Activated CD4-positive, alpha-beta T cell treated with anti-CD3 and anti-CD28 coated beads for 1 hour (primary cell): ENCODE measurements around the gene CCDC85B.
A peak's percentile ranks its signal among the peaks of the same experiment; 100 is the strongest.

Experiments used
- DNase-seq: peaks from one replicate; pipeline ENCODE4 v3.0.0-alpha.2; 2020

Gene CCDC85B

DNA sequence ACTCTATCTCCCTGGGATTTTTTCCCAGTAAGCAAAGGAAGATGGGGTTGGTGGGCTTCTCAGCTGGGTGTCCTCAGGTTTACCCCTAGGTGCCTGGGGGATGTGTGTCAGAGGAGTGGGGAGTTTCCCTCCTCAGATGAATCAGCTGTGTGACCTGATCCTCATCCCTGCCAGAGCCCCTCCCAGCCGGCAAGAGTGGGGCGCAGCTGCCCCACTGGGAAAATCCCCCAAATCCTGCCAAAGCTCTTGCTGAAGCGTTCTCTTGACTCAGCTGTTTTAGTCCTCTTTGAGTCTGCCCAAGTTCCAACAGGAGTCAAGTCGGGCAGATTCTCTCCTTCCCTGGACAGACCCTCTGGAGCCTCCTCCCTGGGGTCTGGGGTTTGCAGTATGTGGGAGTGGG lies 22.4 kb downstream of the CCDC85B start:
- no peak for DNase-seq

DNA sequence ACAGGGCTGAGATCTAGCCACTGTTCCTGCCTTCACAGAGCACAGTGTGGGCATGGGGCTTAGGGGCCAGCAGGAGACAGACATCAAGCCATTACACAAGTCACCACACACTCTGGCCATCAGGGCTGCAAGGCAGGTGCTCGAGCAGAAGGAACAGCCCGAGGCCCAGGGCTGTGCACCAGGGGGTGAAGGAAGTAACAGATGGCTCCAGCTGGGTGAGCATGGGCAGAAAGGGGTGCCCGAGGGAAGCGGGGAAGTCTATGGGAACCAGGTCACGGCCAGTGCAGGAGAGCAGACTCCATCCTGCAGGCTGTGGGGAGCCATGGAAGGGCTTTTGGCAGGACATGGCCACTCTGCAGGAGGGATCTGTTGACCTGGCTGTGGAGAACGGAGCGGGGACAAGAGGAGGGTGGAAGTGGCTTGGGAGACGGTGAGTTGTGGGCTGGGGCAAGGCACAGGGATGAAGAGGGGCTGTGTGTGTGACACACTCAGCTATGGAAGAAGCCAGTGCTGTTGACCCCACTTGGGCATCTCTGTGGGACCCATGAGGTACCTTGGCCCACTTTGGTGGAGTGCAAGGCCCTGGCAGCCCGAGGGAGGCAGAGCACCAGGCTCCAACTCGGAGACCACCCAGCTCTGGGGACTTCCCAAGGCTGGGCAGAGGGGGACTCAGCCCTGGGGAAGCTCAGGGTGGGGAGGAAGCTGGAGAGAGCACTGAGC lies 24.8 kb downstream of the CCDC85B start:
- DNase-seq, result no peak

DNA sequence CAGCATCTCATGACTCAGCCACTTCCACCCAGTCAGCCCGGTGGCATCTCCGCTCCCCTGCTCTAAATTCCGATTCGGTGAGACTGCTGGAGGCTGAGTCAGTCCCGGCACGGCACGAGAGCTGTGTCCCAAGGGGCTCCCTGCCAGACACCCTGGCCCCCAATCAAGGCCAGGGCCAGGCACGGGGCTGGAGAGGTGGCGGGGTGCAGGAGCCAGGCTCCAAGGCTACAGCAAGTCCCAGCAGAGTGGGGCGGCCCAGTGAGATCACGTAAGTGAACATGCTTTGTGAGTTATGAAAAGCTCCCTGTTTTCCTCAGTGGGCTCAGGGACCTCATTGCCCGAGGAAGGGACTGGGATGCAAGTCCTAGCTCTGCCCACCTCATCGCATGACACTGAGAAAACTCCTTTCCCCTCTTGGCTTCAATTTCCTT lies 25.4 kb downstream of the CCDC85B start:
- DNase-seq, result no peak

DNA sequence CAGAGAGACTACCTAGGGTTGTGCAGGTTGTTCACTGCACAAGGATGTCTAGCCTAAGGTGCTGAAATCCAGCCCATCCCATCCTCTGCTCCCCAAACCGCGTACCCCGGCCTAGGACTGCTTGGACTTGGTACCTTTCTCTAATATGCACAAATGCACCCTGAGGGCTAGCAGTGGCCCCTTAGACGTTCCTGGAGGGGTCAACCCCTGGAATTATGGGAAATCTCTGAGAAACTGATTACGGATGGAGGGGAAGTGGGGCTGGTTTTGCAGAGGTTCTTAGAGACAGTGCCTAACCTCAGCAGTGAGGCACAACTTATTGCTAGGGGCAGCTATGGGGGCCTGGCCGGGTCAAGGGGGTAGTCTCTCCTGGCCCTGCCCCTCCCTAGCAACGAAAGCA lies 25.9 kb downstream of the CCDC85B start:
- DNase-seq, result no peak

DNA sequence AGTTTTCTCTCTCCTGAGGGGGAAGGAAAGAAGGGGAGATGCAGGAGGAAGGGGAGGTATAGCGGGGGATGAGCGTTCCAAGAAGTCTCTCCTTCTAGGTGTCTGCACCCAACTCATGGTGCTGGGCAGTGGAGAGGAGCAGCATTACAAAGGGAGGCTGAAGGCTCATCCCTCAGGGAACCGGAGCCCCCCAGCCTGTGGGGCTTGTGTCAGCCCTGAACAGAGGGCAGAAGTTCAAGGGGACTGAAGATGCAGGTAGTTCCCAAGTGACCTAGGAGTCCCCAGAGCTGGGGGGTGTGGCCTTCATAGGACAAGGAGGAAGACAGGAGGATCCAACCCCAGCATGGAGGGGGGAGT lies 26.6 kb downstream of the CCDC85B start:
- DNase-seq, result no peak

DNA sequence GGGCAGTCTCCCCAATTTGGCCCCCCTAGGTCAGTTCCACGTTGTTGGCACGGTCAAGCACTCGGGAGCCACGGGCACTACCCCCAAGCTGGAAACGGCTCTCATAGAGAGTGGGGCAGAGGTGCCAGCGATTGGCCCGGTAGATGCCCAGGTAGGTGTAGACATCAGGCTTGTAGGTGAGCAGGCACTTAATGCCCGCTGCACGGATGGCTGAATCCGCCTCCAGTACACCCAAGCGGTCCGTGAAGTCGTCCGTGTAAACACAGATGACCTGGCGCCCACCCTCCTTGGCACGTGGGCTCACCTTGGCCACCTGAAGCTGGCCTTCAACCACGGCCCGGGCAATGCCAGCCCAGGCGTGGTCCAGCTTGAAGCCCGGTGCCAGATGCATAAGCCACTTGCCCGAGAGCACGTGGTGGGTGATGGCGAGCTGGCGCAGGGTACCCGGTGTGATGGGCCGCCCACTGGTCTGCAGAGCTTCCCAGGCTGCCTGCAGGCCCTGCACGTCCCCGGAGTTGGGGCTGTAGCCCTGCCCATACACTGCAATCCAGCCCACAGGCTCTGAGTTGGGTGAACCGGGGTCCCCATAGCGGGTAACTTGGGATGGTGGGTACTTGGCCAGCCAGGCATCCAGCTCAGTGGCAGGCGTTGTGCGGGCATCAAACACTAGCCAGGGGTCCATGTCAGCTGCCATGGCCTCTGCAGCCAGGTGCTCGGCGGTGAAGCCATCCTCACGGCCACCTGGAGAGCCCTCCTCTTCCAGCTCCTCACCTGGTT lies 27.1 kb downstream of the CCDC85B start:
- DNase-seq, result no peak

DNA sequence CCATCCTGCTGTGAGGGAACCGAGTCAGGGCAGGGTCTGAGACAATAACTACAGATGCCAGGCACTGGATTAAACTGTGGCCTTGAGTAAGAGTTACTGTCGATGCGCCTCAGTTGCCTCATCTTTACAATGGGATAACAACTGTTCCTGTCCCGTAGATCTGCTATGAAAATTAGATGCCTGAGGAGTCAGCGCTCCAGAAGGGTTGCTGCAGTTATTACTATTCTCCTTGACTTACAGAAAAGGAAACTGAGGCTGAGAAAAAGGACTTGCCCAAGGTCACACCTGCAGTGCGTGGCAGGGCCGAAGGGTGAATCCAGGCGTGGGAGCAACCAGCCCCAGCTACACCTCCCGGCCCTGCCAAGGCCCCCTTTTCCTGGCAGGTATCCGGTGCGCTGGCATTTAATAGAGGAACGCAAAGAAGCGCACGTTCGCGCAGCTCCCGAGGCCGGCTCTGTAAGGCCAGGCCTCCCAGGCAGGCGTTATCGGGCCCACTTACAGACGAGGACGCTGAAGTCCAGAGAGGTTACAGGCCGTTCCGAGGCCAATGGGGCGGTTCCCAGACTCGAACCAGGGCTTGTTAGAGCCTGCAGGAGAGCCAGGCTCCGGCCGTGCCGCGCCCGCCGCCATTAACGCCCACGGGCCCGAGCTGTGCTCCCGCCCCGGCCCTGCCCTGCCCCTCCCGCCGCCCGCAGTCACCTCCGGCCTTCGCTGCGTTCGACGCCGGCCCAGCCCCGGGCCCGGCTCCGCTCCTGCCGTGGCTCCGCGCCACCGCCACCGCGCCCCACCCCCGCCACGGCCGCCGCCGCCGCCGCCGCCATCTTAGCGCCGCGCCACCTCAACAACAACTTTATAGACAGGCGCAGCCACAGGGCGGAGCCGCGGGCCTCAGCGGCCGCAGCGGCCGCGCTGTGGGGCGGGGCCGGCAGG lies 28.0 kb downstream of the CCDC85B start, which contains the start of gene C11orf68:
Gene C11orf68, minus strand, starts transcription at position 852 of the 930 bp plus-strand sequence. Its CDS starts 31 bp downstream, at position 821.
- no peak for DNase-seq

DNA sequence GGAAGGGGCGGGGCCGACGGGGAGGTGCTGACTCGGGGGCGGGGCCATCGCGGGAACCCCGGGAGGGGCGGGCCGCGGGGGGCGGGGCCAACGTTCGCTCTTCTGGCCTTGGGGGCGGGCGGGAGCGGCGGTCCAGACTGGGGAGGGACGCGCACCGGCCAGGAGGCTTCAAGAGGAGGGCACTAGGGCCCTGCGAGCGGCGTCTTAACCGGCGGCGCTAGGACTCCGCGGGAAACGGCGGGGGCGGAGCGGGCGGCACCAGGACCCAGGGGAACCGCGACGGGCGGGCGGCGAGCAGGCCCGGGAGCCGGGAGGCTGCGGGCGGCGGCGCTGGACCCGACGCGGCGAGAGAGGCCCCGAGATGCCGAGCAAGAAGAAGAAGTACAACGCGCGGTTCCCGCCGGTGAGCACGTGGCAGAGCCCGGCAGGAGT lies 28.7 kb downstream of the CCDC85B start, which contains the start of gene DRAP1:
Gene DRAP1, plus strand, starts transcription at position 286 of the 432 bp plus-strand sequence. Its CDS starts 76 bp downstream, at position 362.
- DNase-seq, result peak; percentile 99

DNA sequence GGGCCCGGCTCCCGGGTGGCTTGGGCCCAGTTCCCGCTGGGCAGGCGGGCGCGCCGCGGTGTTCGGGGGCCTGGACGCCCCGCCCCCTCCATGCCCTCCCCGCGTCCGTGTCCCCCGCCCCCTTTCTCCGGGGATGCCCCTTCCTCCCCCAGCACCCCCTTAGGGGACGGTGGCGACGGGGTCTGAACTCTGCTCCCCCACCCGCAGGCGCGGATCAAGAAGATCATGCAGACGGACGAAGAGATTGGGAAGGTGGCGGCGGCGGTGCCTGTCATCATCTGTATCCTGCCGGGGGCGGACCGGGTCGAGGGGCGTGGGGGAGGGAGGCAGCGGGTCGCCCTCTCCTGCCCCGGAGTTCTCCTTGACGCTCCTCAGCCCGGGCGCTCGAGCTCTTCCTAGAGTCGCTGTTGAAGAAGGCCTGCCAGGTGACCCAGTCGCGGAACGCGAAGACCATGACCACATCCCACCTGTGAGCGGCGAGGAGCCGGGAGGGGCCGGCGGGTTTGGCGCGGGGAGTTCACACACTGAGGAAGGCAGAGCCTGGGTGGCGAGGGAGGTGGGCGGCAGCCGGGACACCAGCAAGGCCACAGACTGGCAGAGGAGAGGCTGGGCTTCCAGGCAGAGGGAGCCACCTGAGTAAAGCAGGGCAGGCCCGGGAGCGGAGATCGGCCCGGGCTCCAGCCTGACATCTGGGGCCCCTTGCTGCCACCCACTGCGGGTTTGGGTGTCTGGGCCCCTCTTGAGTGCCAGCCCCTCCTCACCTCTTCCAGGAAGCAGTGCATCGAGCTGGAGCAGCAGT lies 29.3 kb downstream of the CCDC85B start:
- DNase-seq, result peak; percentile 32

DNA sequence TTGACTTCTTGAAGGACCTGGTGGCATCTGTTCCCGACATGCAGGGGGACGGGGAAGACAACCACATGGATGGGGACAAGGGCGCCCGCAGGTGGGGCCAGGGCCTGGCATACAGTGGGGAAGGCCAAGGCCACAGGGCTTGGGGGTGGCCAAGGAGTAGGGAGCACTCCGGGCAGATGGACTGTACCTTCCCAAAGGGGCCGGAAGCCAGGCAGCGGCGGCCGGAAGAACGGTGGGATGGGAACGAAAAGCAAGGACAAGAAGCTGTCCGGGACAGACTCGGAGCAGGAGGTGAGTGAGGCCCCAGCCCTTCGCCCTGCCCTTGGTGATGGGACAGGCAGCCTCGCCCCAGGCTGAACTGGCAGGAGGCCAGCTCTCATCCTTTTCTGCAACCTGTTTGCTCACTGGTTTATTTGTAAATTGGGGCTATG lies 29.9 kb downstream of the CCDC85B start:
- no peak for DNase-seq

DNA sequence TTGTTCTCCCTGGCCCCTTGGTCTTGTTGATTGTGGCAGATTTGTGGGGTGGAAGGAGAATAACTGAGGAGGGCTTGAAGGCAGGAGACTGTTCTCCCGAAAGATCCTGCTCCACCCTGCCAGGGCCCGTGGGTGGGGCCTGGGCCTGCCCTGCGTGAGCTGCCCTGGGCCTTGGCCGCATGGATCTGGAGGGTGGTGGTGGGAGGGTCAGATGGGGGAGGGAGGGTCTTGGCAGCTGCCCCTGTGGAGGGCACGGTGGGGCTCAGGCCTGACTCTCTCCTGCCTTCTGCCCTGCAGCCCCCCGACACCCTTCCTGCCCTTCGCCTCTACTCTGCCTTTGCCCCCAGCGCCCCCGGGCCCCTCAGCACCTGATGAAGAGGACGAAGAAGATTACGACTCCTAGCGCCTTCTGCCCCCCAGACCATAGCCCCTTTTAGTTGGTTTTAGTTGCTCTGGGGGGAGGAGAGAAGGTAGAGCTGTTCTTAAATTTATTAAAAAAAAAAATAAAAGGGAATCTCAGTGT lies 30.6 kb downstream of the CCDC85B start:
- no peak for DNase-seq

DNA sequence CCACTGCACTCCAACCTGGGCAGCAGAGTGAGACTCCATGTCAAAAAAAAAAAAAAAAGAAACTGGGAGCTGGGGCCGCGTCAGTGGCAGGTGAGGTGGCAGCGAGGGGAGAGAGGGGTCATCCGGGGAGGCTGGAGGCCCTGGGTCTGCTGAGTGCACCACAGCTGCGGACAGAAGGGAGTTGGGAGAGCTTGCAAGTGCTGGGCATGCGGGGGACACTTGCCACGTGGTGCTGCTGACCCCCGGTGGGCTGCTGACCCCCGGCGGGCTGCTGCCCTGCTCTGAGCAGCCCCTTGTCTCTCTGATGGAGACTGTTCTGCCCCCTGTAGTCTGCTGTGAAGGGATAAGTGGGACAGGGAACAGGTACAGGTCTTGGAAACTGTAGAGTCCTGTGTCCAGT lies 31.4 kb downstream of the CCDC85B start:
- no peak for DNase-seq

DNA sequence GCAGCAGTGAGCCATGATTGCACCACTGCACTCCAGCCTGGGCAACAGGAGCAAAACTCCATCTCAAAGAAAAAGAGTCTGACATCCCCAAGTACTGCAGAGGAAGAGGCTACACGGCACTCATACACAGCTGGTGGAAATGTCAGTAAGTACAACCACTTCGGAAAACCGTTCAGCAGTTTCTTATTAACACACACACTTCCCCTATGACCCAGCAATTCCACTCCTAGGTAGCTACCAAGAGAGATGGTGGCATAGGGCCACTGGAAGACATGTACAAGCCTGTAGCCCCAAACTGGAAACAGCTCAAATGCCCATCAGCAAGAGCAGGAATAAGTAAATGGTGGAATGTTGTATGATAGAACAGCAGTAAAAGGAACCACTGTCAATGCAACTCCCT lies 32.1 kb downstream of the CCDC85B start:
- DNase-seq, result no peak

DNA sequence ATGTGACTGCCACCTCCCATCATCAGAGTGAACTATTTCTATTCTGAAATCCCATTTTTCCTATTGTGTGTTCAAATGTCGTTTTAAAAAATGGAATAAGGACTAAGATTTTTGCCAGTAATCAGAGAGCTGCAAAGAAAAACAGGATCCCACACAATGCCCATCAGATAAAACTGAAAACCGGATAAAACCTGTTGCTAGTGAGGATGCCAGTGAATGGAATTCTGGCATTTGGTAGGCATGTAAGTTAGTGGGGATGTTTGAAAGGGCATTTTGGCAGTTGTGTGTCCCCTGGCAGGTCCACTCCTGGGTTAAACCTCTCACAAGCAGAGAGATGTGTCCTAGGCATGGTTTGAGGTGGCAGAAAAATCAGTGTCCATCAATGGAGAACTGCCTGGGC lies 34.9 kb downstream of the CCDC85B start:
- DNase-seq, result no peak

DNA sequence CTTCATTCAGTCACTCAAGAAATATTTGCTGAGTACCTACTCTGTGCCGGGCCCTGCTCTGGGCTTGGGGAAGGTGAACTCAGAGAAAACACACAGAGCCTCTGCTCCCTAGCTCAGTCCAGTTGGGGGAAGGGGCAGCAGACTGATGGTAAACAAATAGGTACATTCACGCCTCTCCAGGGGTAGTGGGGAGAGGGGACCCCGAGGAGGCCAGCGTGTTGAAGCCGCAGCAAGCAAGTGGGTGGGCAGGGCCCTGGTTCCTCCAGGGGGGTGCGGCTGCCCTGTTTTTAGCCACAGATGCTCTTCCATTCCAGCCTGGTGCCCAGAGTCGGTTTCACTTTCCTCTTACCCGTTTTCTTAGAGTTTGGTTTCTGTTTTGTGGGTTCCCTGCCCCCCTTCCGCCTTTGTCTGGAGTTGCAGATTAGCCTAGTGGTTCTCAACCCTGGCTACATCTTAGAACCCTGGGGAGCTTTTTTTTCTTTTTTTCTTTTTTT lies 37.5 kb downstream of the CCDC85B start:
- DNase-seq, result peak; percentile 69

DNA sequence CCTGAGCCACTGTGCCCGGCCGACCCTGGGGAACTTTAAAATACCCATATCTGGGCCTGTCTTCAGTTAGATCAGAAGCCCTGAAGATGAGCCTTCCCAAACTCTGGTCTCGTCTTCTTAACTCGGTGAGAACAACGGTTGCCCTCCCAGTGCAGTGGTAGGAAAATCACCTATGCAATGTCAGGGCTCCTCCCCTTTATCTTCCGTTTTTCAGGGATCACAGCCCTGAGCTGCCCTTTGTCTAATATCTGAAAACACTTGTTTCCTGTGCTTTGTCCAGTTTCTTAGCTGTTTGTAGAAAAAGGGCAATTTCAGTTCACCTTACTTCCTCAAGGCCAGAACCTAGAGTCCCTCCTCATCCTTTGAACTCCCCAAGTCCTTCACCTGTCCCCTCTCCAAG lies 38.2 kb downstream of the CCDC85B start:
- DNase-seq, result no peak

DNA sequence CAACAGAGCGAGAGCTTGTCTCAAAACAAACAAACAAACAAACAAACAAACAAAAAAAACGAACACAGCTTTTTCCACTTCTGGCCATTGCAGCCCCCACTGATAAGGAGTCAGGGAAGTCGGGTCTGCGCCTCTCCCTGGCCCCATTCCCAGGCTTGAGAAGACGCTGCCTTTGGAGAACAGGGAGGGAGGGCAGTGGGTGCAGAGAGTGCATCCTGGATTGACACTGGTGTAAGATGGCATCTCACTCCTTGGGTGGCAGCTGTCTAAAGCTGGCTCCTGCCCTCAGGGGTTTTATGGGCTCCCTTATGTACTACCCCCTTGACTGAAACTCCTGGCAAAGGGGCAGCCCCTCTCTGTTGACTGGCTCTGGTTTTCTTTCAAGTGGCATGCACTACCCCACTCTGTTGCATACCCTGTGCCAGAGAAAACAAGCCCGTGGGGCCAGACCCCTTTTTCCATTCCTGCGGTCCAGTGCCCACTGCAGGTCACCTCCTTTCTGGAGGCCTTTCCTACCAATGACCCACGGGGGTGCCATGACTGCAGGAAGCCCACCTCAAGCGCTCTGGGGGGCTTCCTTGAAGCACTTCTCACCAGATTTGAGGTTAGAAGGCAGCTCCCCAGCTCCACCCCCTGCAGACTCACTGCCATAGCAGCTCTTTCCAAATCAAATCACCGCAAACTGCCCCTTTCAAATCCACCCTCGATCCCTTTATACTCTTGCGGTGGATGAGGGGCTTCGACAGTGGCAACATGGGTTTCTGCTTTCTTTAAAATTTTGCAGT lies 41.5 kb downstream of the CCDC85B start:
- DNase-seq, result no peak

DNA sequence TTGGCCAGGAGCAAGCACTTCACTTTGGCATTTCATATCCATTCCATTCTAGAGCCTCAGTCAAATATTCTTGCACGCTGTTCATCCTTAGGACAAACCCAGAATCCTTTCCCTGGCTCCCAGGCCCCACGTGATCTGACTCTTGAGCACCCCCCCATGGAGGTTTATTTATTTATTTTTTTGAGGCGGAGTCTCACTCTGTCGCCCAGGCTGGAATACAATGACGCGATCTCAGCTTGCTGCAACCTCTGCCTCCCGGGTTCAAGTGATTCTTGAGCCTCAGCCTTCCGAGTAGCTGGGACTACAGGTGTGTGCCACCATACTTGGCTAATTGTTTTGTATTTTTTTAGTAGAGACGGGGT lies 42.1 kb downstream of the CCDC85B start:
- no peak for DNase-seq

DNA sequence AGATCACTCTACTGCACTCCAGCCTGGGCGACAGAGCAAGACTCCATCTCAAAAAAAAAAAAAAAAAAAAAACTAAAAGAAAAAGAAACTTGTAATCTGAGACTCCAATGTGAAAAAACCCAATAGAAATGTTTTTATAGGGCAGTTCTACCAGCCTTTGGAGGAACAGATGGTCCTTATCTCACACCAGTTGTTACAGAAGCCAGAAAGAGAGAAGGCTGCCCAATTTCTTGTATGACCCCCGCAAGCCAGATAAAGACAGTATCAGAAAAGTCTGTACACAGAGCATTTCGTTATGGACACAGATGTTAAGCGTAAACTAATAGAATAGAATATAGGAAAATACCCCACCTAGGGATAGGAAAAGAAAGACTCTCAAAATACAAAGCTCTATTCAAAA lies 43.5 kb downstream of the CCDC85B start:
- DNase-seq, result no peak

DNA sequence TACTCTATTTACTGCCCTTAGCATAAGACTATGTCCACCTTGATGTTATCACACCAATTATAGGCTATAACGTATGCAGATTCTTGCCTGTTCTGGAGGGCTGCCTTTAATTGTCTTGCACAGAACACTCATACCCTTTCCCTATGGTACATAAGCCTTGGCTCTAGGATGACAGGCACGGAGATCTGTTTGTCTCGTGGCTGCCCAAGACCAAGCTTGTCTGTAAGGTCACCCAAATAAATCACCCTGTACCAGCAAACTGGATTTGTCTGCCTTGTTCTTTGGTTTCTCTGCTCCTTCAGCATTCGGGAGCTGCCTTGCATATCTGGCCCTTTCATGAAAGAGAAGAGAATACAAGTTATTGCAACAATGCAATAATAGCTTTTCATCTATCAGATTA lies 47.3 kb downstream of the CCDC85B start:
- DNase-seq, result no peak
